Osteoblast (primary cell): Measurements from ENCODE around the gene C1S. TPM values are rescaled to one million over a fixed set of nuclear protein-coding genes. Genes with fewer than 3 reads are reported as not detected.

Source experiments
- DNase-seq: peaks from one replicate; pipeline ENCODE4 v3.0.0; 2011; ENCODE audit warnings: low spot score, mixed read lengths; ENCODE audit not compliant: insufficient read length; ENCODE audit errors: missing footprints
- H2AFZ ChIP-seq: 2 replicates; pipeline ENCODE4 v1.6.0; 2011; ENCODE audit warnings: mild to moderate bottlenecking, low read length
- H3K27ac ChIP-seq: 2 replicates; pipeline ENCODE4 v1.5.1; 2011; ENCODE audit warnings: mild to moderate bottlenecking, low read depth, low read length, moderate library complexity
- H3K27me3 ChIP-seq: 2 replicates; pipeline ENCODE4 v1.6.0; 2012; ENCODE audit warnings: mild to moderate bottlenecking, control low read depth, inconsistent platforms, low read length, moderate library complexity; ENCODE audit not compliant: insufficient read depth
- H3K36me3 ChIP-seq: 2 replicates; pipeline ENCODE4 v1.5.1; 2011; ENCODE audit warnings: mild to moderate bottlenecking, low read length, control low read depth, moderate library complexity; ENCODE audit not compliant: insufficient read depth
- H3K4me1 ChIP-seq: 2 replicates; pipeline ENCODE4 v1.5.1; 2011; ENCODE audit warnings: mild to moderate bottlenecking, low read length, control low read depth, moderate library complexity; ENCODE audit not compliant: insufficient read depth
- H3K4me2 ChIP-seq: 2 replicates; pipeline ENCODE4 v1.6.0; 2011; ENCODE audit warnings: mild to moderate bottlenecking, low read length; ENCODE audit not compliant: insufficient read depth
- H3K4me3 ChIP-seq: fragments of 200-600 bp; sonication (generic); 3 replicates; pipeline ENCODE4 v1.5.1; 2012; ENCODE audit warnings: mild to moderate bottlenecking, low read length, inconsistent platforms; ENCODE audit not compliant: insufficient read depth
- H3K79me2 ChIP-seq: 2 replicates; pipeline ENCODE4 v1.6.0; 2012; ENCODE audit warnings: mild to moderate bottlenecking, low read length, control low read depth, inconsistent platforms; ENCODE audit not compliant: insufficient read depth
- H3K9me3 ChIP-seq: 2 replicates; pipeline ENCODE4 v1.5.1; 2011; ENCODE audit warnings: low read depth, low read length, control low read depth
- H4K20me1 ChIP-seq: 2 replicates; pipeline ENCODE4 v1.6.0; 2012; ENCODE audit warnings: mild to moderate bottlenecking, low read length, control low read depth; ENCODE audit not compliant: insufficient read depth
- total RNA-seq: library from RNA; depleted of rRNA; stranded (reverse); fragments of >200 nt; gene quantifications from 2 replicates; pipeline ENCODE4 v1.2.3, GENCODE V29; 2012
- TF ChIP-seq, protein P1 (sequence below): IDR thresholded peaks from 2 replicates; pipeline ENCODE4 v1.5.1; 2011; ENCODE audit warnings: mild to moderate bottlenecking, low read depth, low read length, moderate library complexity; ENCODE audit errors: extremely low read depth

The C1S gene
- total RNA-seq, 1 donor = 443 TPM

DNA sequence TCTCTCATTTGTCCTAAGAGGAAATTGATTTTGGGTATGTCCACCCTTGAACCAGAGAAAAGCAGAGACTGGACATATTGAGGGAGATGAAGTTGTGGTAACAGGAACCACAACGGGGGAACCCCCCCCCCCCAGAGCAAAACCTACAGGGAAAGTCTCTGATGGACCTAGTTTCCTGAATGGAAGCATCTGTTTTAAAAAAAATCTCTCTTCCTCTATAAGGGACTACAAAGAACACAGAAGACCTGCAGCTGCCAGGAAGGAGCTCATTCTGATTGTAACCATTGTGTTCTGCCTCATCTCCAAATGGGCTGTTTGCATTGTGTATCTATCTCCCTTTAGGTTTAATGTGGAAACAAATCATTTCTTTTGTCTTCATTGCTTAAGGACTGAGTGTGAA, 13.4 kb downstream of the C1S start:
- H3K27ac ChIP-seq = no peak overlapping the region
- H3K4me3 ChIP-seq = no peak overlapping the region
- no peaks in the 10 kb centered on the region for H3K79me2 ChIP-seq
- H4K20me1 ChIP-seq = no peaks in the 10 kb centered on the region
- H3K36me3 ChIP-seq = no peaks in the 10 kb centered on the region
- H3K9me3 ChIP-seq = no peaks in the 10 kb centered on the region
- no peaks in the 10 kb centered on the region for H3K27me3 ChIP-seq
- H3K4me1 ChIP-seq = peaks cover 17% of the 10 kb centered on the region
- TF ChIP-seq, protein P1, sequence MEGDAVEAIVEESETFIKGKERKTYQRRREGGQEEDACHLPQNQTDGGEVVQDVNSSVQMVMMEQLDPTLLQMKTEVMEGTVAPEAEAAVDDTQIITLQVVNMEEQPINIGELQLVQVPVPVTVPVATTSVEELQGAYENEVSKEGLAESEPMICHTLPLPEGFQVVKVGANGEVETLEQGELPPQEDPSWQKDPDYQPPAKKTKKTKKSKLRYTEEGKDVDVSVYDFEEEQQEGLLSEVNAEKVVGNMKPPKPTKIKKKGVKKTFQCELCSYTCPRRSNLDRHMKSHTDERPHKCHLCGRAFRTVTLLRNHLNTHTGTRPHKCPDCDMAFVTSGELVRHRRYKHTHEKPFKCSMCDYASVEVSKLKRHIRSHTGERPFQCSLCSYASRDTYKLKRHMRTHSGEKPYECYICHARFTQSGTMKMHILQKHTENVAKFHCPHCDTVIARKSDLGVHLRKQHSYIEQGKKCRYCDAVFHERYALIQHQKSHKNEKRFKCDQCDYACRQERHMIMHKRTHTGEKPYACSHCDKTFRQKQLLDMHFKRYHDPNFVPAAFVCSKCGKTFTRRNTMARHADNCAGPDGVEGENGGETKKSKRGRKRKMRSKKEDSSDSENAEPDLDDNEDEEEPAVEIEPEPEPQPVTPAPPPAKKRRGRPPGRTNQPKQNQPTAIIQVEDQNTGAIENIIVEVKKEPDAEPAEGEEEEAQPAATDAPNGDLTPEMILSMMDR = no peak
- no peak overlapping the region for H2AFZ ChIP-seq
- no peak overlapping the region for H3K4me2 ChIP-seq
- DNase-seq = no peak

DNA sequence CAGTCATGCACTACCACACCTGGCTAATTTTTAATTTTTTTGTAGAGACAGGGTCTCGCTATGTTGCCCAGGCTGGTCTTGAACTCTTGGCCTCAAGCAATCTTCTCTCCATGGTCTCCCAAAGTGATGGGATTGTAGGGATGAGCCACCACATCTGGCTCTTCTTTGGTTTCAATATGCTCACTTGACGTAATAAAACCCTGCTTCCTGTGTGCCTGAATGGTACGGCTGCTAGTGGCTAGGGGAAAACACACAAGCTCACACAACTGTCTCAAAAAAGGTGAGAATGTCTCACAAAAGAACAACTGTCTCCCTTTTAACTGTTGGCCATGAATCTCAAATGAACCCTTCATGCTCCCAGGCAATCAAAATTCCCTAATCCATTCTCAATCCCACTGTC, 15.0 kb downstream of the C1S start:
- Histone ChIP-seq H3K79me2 (no peaks in the 10 kb centered on the region), H3K9me3 (no peaks in the 10 kb centered on the region), H3K4me1 (peaks cover 29% of the 10 kb centered on the region), H3K27ac (no peak overlapping the region), H3K27me3 (no peaks in the 10 kb centered on the region), H3K4me3 (no peak overlapping the region), H3K4me2 (no peak overlapping the region), H3K36me3 (peaks cover 4% of the 10 kb centered on the region), H2AFZ (no peak overlapping the region), H4K20me1 (no peaks in the 10 kb centered on the region)
- DNase-seq = no peak
- TF ChIP-seq, protein P1 = no peak

DNA sequence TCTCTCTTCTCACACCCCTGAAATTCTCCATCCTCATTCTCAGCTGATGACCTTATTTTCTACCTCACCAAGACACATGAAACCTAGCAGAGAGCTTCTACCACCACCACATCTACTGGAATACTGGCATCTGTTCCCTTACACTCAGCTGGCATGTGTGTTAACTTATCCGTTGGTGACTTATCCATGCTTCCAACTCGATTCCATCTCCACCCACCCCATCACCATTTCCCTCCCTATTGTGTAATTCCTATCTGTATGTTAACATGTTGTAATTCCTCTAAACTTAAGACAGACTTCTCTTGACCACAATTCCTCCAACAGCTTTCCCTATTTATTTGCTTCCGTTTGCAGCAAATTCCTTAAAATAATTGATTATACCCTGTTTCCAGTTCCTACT, 15.4 kb downstream of the C1S start:
- peak; percentile 63 for DNase-seq
- Histone ChIP-seq H3K27me3 (no peaks in the 10 kb centered on the region), H2AFZ (no peak overlapping the region), H3K4me2 (no peak overlapping the region), H4K20me1 (no peaks in the 10 kb centered on the region), H3K9me3 (no peaks in the 10 kb centered on the region), H3K79me2 (no peaks in the 10 kb centered on the region), H3K36me3 (peaks cover 8% of the 10 kb centered on the region), H3K4me1 (peaks cover 29% of the 10 kb centered on the region), H3K4me3 (no peak overlapping the region), H3K27ac (no peak overlapping the region)
- TF ChIP-seq, protein P1 = no peak

DNA sequence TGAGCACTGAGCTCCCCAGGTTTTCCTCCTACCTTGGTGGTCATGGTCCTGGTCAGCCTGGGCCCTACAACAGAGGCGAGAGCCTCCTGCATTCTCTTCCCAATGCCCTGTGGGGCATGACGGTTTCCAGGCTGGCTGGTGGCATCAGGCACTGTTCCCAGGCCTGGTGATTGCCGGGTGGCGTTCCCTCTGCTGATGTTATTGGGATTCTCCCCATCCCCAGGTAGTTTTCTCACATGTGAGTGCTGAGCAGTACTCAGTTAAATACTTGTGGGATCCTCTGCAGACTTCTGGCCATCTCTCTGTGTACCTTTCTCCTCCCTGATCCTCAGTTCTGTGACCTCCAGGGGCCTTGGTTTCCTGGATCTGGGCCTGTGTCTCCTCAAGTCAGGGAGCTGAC, 16.0 kb downstream of the C1S start:
- H2AFZ ChIP-seq = no peak overlapping the region
- peak; percentile 5 for DNase-seq
- no peaks in the 10 kb centered on the region for H3K9me3 ChIP-seq
- peaks cover 13% of the 10 kb centered on the region for H3K36me3 ChIP-seq
- H3K4me1 ChIP-seq = peaks cover 29% of the 10 kb centered on the region
- H4K20me1 ChIP-seq = no peaks in the 10 kb centered on the region
- H3K4me3 ChIP-seq = no peak overlapping the region
- no peaks in the 10 kb centered on the region for H3K79me2 ChIP-seq
- TF ChIP-seq, protein P1 = no peak
- H3K27me3 ChIP-seq = no peaks in the 10 kb centered on the region
- no peak overlapping the region for H3K27ac ChIP-seq
- no peak overlapping the region for H3K4me2 ChIP-seq
